ENCODE results near the gene CTNND1. TPM values are rescaled to one million over a fixed set of nuclear protein-coding genes. Genes with fewer than 3 reads are reported as not detected.
"Not testable (repeated sequence)": the region's sequence is repeated elsewhere in the genome, so short reads cannot be mapped to it uniquely, and the experiment has no call there.

CTNND1 gene
- total RNA-seq, 2 donors from 2014 or later = 95.3 to 119 TPM

DNA sequence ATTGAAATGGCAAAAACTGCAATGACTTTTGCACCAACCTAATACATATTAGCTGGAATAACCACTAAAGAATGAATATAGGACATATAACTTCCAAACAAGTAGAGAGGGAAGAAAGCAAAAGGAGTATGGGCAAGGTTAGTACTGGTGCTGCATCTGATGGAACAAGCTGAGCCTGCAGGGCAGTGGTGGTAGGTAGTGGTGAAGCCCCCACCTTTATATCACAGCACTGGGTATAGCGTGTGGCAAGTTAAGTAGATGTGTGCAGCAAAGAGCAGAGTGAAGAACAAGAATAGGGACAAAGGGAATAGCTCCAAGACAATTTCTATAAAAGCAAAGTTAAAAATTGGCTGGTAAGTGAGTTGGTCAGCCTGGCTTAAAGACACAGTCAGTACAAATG lies 62.3 kb downstream of the CTNND1 start:
- Histone ChIP-seq H3K27me3 (replicated peaks; ENCODE audit: insufficient read depth) (no peaks in the 10 kb centered on the region), H3K4me1 (ENCODE audit: control insufficient read depth in 1 of 2, low read depth in 2 of 2) (no peaks in the 10 kb centered on the region), H3K27ac (no peak overlapping the region), H3K36me3 (peaks cover 3% of the 10 kb centered on the region), H3K9me3 (no peaks in the 10 kb centered on the region), H3K4me3 (no peak overlapping the region)
- no peak for ATAC-seq (ENCODE audit: insufficient number of reproducible peaks, low FRiP score, low read depth)
- TF ChIP-seq, protein P1, sequence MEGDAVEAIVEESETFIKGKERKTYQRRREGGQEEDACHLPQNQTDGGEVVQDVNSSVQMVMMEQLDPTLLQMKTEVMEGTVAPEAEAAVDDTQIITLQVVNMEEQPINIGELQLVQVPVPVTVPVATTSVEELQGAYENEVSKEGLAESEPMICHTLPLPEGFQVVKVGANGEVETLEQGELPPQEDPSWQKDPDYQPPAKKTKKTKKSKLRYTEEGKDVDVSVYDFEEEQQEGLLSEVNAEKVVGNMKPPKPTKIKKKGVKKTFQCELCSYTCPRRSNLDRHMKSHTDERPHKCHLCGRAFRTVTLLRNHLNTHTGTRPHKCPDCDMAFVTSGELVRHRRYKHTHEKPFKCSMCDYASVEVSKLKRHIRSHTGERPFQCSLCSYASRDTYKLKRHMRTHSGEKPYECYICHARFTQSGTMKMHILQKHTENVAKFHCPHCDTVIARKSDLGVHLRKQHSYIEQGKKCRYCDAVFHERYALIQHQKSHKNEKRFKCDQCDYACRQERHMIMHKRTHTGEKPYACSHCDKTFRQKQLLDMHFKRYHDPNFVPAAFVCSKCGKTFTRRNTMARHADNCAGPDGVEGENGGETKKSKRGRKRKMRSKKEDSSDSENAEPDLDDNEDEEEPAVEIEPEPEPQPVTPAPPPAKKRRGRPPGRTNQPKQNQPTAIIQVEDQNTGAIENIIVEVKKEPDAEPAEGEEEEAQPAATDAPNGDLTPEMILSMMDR (IDR thresholded peaks at IDR 0.05) = no peak
- no peak for DNase-seq (ENCODE audit: low spot score)

DNA sequence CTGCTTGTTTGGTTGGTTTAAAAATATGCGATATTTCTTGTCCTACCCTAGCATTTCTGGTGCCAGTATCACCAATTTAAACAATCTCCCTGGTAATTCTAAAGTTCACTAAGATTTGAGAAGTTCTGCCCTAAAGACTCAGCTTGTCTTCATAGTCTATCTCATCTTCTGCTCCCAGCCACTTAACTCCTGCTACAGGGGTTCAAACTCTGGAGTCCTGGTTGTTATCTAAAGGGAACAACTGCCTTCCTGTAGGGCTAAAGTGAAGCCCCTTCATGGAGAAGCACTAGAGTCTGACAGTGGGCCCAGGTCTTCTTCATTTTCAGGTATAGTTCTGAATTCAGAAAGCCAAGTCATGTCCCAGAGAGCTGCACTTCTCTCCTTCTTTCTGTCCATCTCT lies 73.2 kb downstream of the CTNND1 start:
- no peak overlapping the region for H3K4me3 ChIP-seq
- H3K4me1 ChIP-seq (ENCODE audit: control insufficient read depth in 1 of 2, low read depth in 2 of 2) = no peaks in the 10 kb centered on the region
- ATAC-seq (ENCODE audit: insufficient number of reproducible peaks, low FRiP score, low read depth) (no peak), DNase-seq (ENCODE audit: low spot score) (no peak)
- H3K36me3 ChIP-seq = no peaks in the 10 kb centered on the region
- no peak overlapping the region for H3K27ac ChIP-seq
- TF ChIP-seq, protein P1 (IDR thresholded peaks at IDR 0.05) = no peak
- no peaks in the 10 kb centered on the region for H3K27me3 ChIP-seq (replicated peaks; ENCODE audit: insufficient read depth)
- H3K9me3 ChIP-seq = no peaks in the 10 kb centered on the region

DNA sequence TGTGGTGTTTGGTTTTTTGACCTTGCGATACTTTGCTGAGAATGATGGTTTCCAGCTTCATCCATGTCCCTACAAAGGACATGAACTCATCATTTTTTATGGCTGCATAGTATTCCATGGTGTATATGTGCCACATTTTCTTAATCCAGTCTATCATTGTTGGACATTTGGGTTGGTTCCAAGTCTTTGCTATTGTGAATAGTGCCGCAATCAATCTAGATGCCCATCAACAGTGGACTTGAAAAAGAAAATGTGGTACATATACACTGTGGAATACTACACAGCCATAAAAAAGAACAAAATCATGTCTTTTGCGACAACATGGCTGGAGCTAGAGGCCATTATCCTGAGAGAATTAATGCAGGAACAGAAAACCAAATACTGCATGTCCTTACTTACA lies 77.0 kb downstream of the CTNND1 start:
- not testable (repeated sequence) for H3K27me3 ChIP-seq (replicated peaks; ENCODE audit: insufficient read depth); H3K4me1 ChIP-seq (ENCODE audit: control insufficient read depth in 1 of 2, low read depth in 2 of 2); H3K36me3 ChIP-seq; H3K27ac ChIP-seq; H3K9me3 ChIP-seq; ATAC-seq (ENCODE audit: insufficient number of reproducible peaks, low FRiP score, low read depth); H3K4me3 ChIP-seq; DNase-seq (ENCODE audit: low spot score)

DNA sequence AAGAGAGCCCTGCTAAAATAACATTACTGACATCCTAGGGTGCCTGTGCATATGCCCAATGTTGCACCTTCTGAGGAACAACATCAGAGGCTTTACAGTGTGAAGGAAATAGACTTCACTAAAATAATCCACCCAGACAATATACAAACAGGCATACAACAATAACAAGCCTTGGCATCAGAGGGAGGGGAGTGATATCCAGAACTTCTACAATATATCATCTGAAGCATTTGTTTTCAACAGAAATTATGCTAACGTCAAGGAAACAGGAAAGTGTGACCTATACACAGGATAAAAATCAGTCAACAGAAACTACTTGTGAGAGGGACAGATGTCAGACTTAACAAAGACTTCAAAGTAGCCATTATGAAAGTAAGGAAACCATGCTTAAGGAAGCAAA lies 81.3 kb downstream of the CTNND1 start:
- Histone ChIP-seq H3K27ac (no peak overlapping the region), H3K4me1 (ENCODE audit: control insufficient read depth in 1 of 2, low read depth in 2 of 2) (no peaks in the 10 kb centered on the region), H3K36me3 (no peaks in the 10 kb centered on the region), H3K27me3 (replicated peaks; ENCODE audit: insufficient read depth) (no peaks in the 10 kb centered on the region), H3K9me3 (no peaks in the 10 kb centered on the region), H3K4me3 (no peak overlapping the region)
- TF ChIP-seq, protein P1 (IDR thresholded peaks at IDR 0.05) = no peak
- no peak for ATAC-seq (ENCODE audit: insufficient number of reproducible peaks, low FRiP score, low read depth)
- DNase-seq (ENCODE audit: low spot score) = no peak

DNA sequence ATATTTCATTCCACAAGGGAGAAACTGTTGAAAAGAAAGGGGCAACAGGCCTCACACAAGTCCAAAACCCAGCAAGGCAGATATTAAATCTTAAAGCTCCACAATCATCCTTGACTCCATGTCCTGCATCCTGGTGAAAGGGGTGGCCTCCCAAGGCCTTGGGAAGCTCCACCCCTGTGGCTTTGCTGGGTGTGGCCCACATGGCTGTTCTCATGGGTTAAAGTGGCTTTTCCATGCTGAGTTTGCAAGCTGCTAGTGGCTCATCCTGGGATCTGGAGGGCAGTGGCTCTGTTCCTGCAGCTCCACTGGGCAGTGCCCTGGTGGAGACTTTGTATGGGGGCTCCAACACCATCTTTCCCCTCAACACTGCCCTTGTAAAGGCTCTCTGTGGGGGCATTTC lies 106.4 kb downstream of the CTNND1 start:
- TF ChIP-seq, protein P1 (IDR thresholded peaks at IDR 0.05) = no peak
- no peak overlapping the region for H3K4me3 ChIP-seq
- no peaks in the 10 kb centered on the region for H3K36me3 ChIP-seq
- ATAC-seq (ENCODE audit: insufficient number of reproducible peaks, low FRiP score, low read depth) (no peak), DNase-seq (ENCODE audit: low spot score) (no peak)
- no peaks in the 10 kb centered on the region for H3K4me1 ChIP-seq (ENCODE audit: control insufficient read depth in 1 of 2, low read depth in 2 of 2)
- no peak overlapping the region for H3K27ac ChIP-seq
- H3K9me3 ChIP-seq = no peaks in the 10 kb centered on the region
- H3K27me3 ChIP-seq (replicated peaks; ENCODE audit: insufficient read depth) = no peaks in the 10 kb centered on the region

DNA sequence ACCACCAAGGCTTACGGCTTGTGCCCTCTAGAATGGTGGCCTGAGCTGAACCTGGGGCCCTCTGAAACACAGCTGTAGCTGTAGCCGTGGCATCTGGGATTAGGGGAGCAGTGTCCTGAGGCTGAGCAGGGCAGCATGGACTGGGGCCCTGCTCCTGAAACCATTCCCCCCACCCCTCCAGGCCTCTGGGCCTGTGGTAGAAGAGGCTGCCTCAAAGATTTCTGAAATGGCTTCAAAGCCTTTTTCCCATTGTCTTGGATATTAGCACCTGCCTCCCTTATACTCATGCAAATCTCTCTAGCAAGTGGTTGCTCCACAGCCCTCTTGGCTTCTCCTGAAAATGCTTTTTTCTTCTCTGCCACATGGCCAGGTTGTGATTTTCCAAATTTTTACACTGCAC lies 106.9 kb downstream of the CTNND1 start:
- Histone ChIP-seq H3K27me3 (replicated peaks; ENCODE audit: insufficient read depth) (no peaks in the 10 kb centered on the region), H3K9me3 (no peaks in the 10 kb centered on the region), H3K4me1 (ENCODE audit: control insufficient read depth in 1 of 2, low read depth in 2 of 2) (no peaks in the 10 kb centered on the region), H3K4me3 (no peak overlapping the region), H3K27ac (no peak overlapping the region), H3K36me3 (no peaks in the 10 kb centered on the region)
- ATAC-seq (ENCODE audit: insufficient number of reproducible peaks, low FRiP score, low read depth) (no peak), DNase-seq (ENCODE audit: low spot score) (no peak)
- TF ChIP-seq, protein P1 (IDR thresholded peaks at IDR 0.05) = no peak
